Brain microvascular endothelial cell (primary cell): ENCODE results near the gene GSG1L.

Experiments
- DNase-seq: peaks from one replicate; pipeline ENCODE4 v3.0.0-alpha.2; 2020
- H3K27ac ChIP-seq: fragments of 250-450 bp; sonication (Bioruptor Pico); 2 replicates; pipeline ENCODE4 v1.5.1; 2020; ENCODE audit warnings: mild to moderate bottlenecking, moderate library complexity
- H3K27me3 ChIP-seq: fragments of 250-450 bp; sonication (Bioruptor Pico); replicated peaks from 2 replicates; pipeline ENCODE4 v1.5.1; 2020; ENCODE audit warnings: mild to moderate bottlenecking
- H3K36me3 ChIP-seq: fragments of 250-450 bp; sonication (Bioruptor Pico); replicated peaks from 2 replicates; pipeline ENCODE4 v1.5.1; 2020; ENCODE audit warnings: mild to moderate bottlenecking
- H3K4me3 ChIP-seq: 2 replicates; pipeline ENCODE4 v1.5.1; 2011; ENCODE audit warnings: low read depth, mild to moderate bottlenecking, control low read depth, low read length, moderate library complexity
- in situ Hi-C: cut with HindIII; loops from 2 replicates; pipeline ENCODE4 v1.10.0; 2017; ENCODE audit warnings: low sequenced_read_pairs, low pct_ligation_motif_present
- TF ChIP-seq, protein P1 (sequence below): IDR thresholded peaks from 2 replicates; pipeline ENCODE4 v1.5.1; 2011; ENCODE audit warnings: low read depth, mild to moderate bottlenecking, moderate library complexity, low read length, control low read depth, inconsistent platforms; ENCODE audit errors: missing control alignments

Gene GSG1L

DNA sequence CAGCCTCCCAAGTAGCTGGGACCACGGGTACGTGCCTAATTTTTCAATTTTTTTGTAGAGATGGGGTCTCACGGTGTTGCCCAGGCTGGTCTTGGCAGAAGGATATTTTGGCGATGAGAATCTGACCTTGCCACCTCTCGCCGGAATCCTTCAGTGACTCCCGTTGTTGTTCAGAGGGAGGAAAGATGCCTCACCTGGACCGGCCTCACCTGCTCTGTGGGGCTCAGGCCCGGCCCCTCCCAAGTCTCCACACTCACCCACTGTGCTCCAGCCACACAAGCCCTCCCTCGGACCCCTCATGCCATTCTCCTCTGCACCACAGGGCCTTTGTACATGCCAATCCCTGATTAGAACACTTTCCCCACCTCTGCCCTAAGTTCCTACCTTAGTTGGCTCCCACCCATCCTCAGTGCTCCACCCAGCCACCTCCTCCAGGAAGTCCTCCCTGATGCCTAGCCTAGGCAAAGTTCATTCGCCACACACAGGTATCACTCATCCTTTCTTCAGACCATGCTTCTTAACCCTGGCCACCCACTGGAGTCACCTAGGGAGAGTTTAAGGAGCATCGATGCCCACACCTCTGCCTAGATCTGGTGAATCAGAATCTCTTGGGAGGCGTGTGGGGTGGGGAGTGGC lies 136.1 kb downstream of the GSG1L start:
- in situ Hi-C loops, result no loop called here
- DNase-seq, result no peak
- H3K36me3 ChIP-seq, result no peaks in the 10 kb centered on the region
- TF ChIP-seq, protein P1, sequence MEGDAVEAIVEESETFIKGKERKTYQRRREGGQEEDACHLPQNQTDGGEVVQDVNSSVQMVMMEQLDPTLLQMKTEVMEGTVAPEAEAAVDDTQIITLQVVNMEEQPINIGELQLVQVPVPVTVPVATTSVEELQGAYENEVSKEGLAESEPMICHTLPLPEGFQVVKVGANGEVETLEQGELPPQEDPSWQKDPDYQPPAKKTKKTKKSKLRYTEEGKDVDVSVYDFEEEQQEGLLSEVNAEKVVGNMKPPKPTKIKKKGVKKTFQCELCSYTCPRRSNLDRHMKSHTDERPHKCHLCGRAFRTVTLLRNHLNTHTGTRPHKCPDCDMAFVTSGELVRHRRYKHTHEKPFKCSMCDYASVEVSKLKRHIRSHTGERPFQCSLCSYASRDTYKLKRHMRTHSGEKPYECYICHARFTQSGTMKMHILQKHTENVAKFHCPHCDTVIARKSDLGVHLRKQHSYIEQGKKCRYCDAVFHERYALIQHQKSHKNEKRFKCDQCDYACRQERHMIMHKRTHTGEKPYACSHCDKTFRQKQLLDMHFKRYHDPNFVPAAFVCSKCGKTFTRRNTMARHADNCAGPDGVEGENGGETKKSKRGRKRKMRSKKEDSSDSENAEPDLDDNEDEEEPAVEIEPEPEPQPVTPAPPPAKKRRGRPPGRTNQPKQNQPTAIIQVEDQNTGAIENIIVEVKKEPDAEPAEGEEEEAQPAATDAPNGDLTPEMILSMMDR, result no peak
- no peak overlapping the region for H3K27ac ChIP-seq
- no peaks in the 10 kb centered on the region for H3K27me3 ChIP-seq
- no peak overlapping the region for H3K4me3 ChIP-seq

DNA sequence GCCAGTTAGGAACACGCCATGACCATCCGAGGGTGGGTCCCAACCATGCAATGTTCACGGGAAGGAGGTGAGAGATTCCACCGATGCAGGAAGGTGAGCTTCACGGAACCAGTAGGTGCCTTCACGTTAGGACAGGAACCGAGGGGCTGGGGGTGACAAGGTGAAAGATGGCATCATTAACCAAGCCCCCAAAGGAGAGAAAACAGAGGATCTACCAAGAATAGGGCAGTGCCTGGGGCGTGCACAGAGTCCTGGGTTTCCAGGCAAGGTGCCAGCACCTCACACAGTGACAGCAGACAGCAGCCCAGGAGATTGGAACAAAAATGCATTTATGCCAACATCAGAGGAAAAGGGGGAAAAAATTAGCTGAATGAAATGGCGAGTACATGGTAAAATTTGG lies 137.9 kb downstream of the GSG1L start:
- H3K4me3 ChIP-seq, result no peak overlapping the region
- in situ Hi-C loops, result no loop called here
- H3K27ac ChIP-seq, result no peak overlapping the region
- no peaks in the 10 kb centered on the region for H3K27me3 ChIP-seq
- TF ChIP-seq, protein P1, result no peak
- no peak for DNase-seq
- H3K36me3 ChIP-seq, result no peaks in the 10 kb centered on the region

DNA sequence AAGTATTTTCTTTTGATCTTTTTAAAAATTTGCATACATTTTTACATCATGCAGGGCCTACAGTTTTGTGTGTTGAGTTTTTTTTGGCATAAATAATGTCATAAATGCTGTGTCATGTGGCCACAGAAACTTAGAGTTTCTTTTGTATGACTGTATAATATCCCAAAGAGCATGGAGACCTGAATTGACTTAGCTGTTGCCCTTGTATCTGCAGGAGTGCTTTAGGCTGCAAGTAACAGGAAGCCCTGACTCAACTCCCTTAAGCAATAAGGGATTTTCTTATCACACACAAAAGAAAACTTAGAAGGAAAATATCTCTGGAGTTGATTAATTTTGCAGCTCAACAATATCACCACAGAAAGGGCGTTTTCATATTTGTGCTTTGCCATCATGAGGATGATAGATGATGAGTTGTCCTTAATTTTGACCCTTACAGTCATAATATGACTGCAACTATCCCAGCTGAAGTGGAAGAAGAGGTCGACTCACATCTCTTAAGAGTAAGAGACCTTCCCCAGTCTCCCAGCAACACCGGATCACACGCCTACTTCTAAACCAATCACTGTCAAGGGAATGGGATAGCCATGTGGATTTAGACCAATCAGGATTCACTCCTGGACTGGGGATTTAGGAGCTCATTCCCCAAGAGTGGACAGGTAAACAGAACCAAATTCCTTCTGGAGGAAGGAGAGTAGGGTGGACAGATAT lies 138.9 kb downstream of the GSG1L start:
- Histone ChIP-seq H3K4me3 (no peak overlapping the region), H3K27me3 (no peaks in the 10 kb centered on the region), H3K27ac (no peak overlapping the region), H3K36me3 (no peaks in the 10 kb centered on the region)
- TF ChIP-seq, protein P1, result no peak
- in situ Hi-C loops, result no loop called here
- DNase-seq, result no peak

DNA sequence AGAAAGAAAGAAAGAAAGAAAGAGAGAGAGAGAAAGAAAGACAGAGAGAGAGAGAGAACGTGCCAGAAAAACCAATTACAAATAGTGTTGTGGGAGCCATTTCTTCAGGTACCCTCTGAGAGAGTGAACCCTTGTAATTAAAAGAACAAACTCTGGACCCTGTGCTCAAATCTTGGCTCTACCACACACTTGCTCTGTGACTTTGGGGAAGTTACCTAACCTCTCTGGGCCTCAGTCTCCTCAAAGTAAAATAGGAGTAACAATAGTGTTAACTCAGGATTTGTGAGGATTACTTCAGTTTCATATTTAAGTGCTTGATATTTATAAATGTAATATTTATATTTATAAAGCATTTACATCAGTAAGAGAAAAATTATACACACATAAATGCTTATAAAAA lies 139.8 kb downstream of the GSG1L start:
- H3K36me3 ChIP-seq, result no peaks in the 10 kb centered on the region
- no peak overlapping the region for H3K4me3 ChIP-seq
- no peak overlapping the region for H3K27ac ChIP-seq
- DNase-seq, result no peak
- no peaks in the 10 kb centered on the region for H3K27me3 ChIP-seq
- in situ Hi-C loops, result no loop called here
- TF ChIP-seq, protein P1, result no peak

DNA sequence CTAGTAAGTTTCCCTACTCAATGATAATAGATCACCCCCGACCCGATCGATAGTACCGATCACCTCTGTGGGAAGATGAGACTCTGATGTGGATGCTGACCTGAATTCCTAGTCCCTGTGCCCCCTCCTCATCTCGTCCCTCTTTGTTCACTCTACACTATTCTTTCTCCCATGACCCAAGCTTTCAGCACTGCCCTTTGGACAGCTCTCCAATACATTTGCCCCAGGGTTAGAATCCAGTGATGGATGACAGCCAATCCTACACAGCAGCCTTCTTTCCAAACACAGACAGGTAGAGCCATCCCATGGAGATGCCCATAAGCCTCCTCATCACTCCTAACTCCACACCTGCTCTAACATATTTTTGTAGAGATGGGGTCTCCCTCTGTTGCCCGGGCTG lies 141.1 kb downstream of the GSG1L start:
- H3K27ac ChIP-seq, result no peak overlapping the region
- in situ Hi-C loops, result no loop called here
- TF ChIP-seq, protein P1, result no peak

More for the DNA sequence above, 141.1 kb downstream of the GSG1L start:
- no peak for DNase-seq
- Histone ChIP-seq H3K4me3 (no peak overlapping the region), H3K27me3 (no peaks in the 10 kb centered on the region), H3K36me3 (no peaks in the 10 kb centered on the region)
